Central memory CD8-positive, alpha-beta T cell (primary cell): ENCODE measurements around the gene PTPN3.

Source experiments
- ATAC-seq: fragments of 150-1000 bp; cut with Tn5 transposase; replicated peaks from 2 replicates; pipeline ENCODE4 v1.10.0; 2022; ENCODE audit warnings: mild to moderate bottlenecking, moderate FRiP score, moderate number of reproducible peaks; ENCODE audit not compliant: poor library complexity, severe bottlenecking; ENCODE audit errors: extremely low read depth
- DNase-seq, 2 donors: peaks; one replicate each; pipeline ENCODE4 v3.0.0; 2021; ENCODE audit warnings: low spot score in 2 of 2
- H3K27ac Mint-ChIP-seq: one replicate; pipeline ENCODE4 v1.8.0; 2022; ENCODE audit warnings: low read depth, mild to moderate bottlenecking, moderate library complexity, mixed read lengths
- H3K27me3 Mint-ChIP-seq: one replicate; pipeline ENCODE4 v1.8.0; 2022; ENCODE audit warnings: mixed read lengths
- H3K36me3 Mint-ChIP-seq: one replicate; pipeline ENCODE4 v1.8.0; 2022; ENCODE audit warnings: mild to moderate bottlenecking, moderate library complexity, mixed read lengths; ENCODE audit not compliant: insufficient read depth
- H3K4me1 Mint-ChIP-seq: one replicate; pipeline ENCODE4 v1.8.0; 2022; ENCODE audit warnings: mixed read lengths
- H3K4me3 Mint-ChIP-seq: one replicate; pipeline ENCODE4 v1.8.0; 2022; ENCODE audit warnings: mild to moderate bottlenecking, moderate library complexity, mixed read lengths
- H3K9me3 Mint-ChIP-seq: one replicate; pipeline ENCODE4 v1.8.0; 2022; ENCODE audit warnings: mixed read lengths

Gene PTPN3

DNA sequence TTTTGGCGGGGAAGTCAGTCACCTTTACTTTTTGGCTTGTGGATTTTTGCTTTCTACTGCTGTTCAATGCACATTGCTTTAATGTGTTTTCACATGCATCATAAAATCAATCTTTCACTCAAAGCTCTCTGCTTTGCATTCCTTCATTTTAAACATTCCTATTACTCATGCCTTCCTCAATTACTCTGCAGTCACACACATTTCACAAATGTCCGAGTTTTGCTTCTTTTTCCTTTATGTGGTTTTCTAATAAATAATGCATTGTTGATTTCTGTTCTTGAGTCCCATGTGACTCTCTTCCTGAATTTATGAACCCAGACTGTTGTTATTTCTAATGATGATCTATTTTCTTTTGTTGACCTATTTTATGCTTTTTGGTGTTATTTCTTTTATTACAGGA lies 95.0 kb downstream of the PTPN3 start:
- Mint-ChIP-seq H3K27me3 (peaks cover 32% of the 10 kb centered on the region), H3K36me3 (no peaks in the 10 kb centered on the region), H3K9me3 (no peaks in the 10 kb centered on the region), H3K4me3 (no peak overlapping the region), H3K27ac (no peak overlapping the region), H3K4me1 (no peaks in the 10 kb centered on the region)
- DNase-seq (no peak), ATAC-seq (no peak)

DNA sequence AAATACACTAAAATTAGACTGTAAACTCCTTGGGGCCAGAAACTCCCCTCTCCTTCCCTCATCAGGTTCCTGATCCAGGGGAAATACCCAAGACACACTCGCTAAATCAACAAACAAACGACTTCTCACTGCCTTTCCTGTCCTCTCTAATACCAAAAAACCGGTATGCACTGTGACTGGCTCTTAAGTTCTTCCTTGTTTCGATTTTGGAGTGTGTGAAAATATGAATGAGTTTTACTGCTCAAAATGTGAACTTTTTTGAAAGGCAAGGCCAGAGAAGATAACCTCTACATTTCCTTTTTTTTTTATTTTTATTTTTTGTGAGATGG lies 96.2 kb downstream of the PTPN3 start:
- Mint-ChIP-seq H3K36me3 (no peaks in the 10 kb centered on the region), H3K4me1 (no peaks in the 10 kb centered on the region), H3K4me3 (no peak overlapping the region), H3K27me3 (peaks cover 42% of the 10 kb centered on the region), H3K9me3 (no peaks in the 10 kb centered on the region), H3K27ac (no peak overlapping the region)
- no peak for ATAC-seq
- DNase-seq, result no peak

DNA sequence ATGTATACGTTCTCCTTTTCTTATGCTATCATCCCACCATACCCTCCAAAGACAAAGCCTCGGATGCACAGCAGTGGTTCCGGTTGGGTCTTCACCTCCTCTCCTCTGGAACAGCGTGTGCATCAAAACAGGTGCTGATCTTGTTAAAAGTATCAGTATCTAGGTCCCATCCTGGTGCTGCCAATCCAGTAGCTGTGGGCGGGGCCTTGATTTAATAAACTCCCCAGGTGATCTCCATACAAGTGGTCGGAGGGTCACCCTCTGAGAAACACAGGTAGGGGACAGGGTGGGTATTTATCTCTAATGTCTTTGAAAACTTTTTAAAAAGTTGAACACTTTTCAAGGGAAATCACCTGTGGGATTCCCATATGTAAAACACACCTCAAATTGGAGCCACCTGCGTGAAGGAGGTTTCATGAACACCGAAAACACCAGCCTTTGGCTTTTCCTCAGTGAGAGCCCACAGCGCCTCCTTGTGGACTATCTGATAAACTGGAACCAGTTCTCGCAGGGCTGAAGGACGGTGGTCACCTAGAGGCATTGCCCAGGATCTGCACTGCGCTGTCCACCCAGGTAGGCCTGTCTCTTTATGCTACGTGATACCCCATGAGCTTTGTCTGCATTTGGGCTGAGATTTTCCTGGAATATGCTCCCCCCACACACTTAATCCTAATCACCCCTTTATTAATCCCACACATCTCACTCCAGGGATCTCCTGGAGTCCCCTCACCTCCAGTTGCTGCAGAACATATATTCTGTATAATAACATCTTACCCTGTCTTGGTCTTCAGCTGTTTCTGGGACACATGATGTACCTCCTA lies 96.7 kb downstream of the PTPN3 start:
- H3K27ac Mint-ChIP-seq, result no peak overlapping the region
- H3K4me3 Mint-ChIP-seq, result no peak overlapping the region
- no peaks in the 10 kb centered on the region for H3K4me1 Mint-ChIP-seq
- ATAC-seq (no peak), DNase-seq (no peak)
- H3K27me3 Mint-ChIP-seq, result peaks cover 48% of the 10 kb centered on the region
- H3K36me3 Mint-ChIP-seq, result no peaks in the 10 kb centered on the region
- H3K9me3 Mint-ChIP-seq, result no peaks in the 10 kb centered on the region

DNA sequence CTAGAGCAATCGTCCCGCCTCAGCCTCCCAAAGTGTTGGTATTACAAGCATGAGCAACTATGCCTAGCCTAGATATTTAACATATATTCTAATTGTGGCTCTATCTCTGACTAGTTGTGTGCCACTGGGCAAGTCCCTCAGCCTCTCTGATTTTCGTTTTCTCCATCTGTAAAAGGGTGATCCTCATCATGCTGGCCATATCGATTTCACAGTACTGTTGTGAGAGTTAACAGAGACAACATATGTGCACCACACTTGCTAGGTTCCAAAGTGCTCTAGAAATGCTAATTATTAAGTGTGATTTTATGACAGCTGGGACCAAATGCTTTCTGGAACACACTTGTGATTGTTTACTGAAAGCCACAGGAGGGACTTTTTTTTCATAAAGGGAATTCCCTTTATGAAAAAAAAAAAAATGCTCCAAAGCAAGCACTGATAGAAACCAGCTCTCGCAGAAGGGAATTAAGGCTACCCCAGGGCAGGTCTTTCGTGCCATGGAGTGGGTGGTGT lies 98.8 kb downstream of the PTPN3 start:
- H3K27ac Mint-ChIP-seq, result no peak overlapping the region
- DNase-seq, result no peak
- H3K4me3 Mint-ChIP-seq, result no peak overlapping the region
- ATAC-seq, result no peak
- H3K27me3 Mint-ChIP-seq, result peaks cover 61% of the 10 kb centered on the region
- H3K9me3 Mint-ChIP-seq, result no peaks in the 10 kb centered on the region
- no peaks in the 10 kb centered on the region for H3K36me3 Mint-ChIP-seq
- no peaks in the 10 kb centered on the region for H3K4me1 Mint-ChIP-seq

DNA sequence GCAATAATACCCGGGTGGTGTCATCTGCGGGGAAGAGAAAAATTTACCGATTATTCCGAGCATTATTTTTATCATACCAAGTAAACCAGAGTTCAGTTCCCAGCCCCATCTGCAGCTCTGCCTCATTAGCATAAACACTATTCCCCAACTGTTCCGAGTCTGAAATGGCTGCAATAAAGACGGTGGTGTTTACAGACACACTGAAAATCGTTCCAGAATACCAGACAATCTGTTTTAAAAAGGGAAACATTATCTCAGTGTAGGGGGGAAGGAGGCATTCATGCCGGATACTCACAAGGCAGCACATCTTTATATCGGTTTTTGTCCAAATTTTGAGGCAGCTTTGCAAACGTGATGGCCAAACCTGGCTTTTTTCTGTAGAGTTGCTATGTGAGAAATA lies 106.9 kb downstream of the PTPN3 start:
- no peaks in the 10 kb centered on the region for H3K36me3 Mint-ChIP-seq
- H3K27ac Mint-ChIP-seq, result no peak overlapping the region
- H3K4me1 Mint-ChIP-seq, result no peaks in the 10 kb centered on the region
- H3K4me3 Mint-ChIP-seq, result no peak overlapping the region
- H3K27me3 Mint-ChIP-seq, result peaks cover 40% of the 10 kb centered on the region
- H3K9me3 Mint-ChIP-seq, result no peaks in the 10 kb centered on the region
- DNase-seq (no peak), ATAC-seq (no peak)

DNA sequence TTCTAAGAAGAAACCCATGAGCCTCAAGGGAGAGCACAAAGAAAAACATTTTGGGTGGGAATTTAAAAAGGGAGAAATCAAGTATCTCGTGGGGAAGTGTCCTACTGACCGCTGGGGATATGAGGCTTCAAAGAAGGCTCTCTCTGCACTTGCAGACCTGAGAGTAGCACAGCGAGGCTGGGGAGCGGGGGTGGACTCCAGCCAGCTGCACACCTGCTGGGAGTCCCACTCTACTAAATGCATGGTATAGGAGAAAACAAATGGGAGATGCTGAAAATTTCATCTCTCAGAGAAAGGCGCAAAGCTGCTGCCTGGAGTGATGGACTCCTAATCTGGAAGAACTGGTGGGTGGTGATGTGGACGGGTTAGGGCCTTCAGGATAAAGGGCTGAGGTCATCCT lies 110.3 kb downstream of the PTPN3 start:
- Mint-ChIP-seq H3K27ac (no peak overlapping the region), H3K4me1 (no peaks in the 10 kb centered on the region), H3K36me3 (no peaks in the 10 kb centered on the region), H3K4me3 (no peak overlapping the region), H3K9me3 (no peaks in the 10 kb centered on the region), H3K27me3 (peaks cover 48% of the 10 kb centered on the region)
- ATAC-seq (no peak), DNase-seq (no peak)

DNA sequence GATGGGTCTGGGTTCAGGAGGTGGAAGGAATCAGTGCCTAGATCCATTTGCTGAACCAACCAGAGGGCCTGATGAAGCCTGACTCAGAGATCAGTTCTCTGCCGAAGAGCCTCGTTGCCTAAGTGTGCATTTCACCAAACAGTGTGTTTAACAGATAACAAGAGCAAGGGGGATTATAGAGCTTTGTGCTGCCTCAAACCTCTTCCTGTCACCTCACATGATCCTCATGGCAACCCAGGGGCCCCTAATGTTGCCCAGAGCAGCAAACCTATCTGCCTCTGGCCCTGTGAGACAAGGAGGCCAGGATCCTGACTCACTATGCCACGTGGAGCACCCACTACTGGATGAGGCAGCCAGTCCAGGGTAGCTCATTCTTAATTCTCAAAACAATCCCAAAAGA lies 110.9 kb downstream of the PTPN3 start:
- H3K36me3 Mint-ChIP-seq, result no peaks in the 10 kb centered on the region
- ATAC-seq (no peak), DNase-seq (no peak)
- H3K27me3 Mint-ChIP-seq, result peaks cover 55% of the 10 kb centered on the region
- H3K9me3 Mint-ChIP-seq, result no peaks in the 10 kb centered on the region
- H3K4me3 Mint-ChIP-seq, result no peak overlapping the region
- H3K27ac Mint-ChIP-seq, result no peak overlapping the region
- no peaks in the 10 kb centered on the region for H3K4me1 Mint-ChIP-seq

DNA sequence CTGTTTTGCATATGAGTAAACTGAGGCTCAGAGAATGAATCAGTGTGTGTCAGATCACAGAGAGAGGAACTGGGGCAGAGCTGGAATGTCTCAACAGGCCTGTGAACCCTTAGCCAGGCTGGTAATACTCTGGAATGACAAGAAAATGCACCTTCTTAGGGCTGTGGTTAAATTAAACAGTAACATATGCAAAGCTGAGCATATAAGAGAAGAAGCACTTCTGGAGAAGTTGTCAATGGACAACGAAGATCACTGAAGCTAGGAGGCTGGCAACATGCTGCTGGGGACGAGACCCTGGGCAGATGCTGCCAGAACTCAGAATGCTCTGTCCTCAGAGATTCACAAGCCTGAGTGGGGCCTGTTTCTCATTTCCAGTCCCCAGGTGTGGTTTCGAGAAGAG lies 112.6 kb downstream of the PTPN3 start:
- no peak for ATAC-seq

DNA sequence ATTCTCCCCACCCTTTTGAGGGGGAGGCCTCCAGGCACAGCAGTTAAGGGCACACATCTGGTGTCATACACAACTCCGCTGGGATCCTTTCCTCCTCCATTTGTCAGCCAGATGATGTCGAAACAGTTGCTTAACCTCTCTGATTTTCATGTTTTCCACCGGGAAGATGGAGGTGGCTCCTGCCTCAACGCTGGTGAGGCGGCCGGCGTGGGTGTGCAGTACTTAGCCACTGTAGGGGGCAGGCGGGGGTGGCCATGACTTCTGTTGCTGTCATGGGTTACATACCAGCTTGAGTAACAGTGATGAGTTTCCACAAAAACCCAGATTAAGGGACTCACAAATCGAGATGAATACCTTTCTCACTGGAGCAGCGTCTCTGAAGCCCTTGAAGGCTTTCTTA lies 114.2 kb downstream of the PTPN3 start:
- Mint-ChIP-seq H3K36me3 (no peaks in the 10 kb centered on the region), H3K4me1 (no peaks in the 10 kb centered on the region), H3K9me3 (no peaks in the 10 kb centered on the region), H3K27ac (no peak overlapping the region), H3K27me3 (peaks cover 72% of the 10 kb centered on the region), H3K4me3 (no peak overlapping the region)
- ATAC-seq, result no peak
- DNase-seq, result no peak

More for the DNA sequence above, 112.6 kb downstream of the PTPN3 start:
- H3K9me3 Mint-ChIP-seq, result no peaks in the 10 kb centered on the region
- no peak for DNase-seq
- H3K27ac Mint-ChIP-seq, result no peak overlapping the region
- H3K27me3 Mint-ChIP-seq, result peaks cover 58% of the 10 kb centered on the region
- H3K4me1 Mint-ChIP-seq, result no peaks in the 10 kb centered on the region
- no peaks in the 10 kb centered on the region for H3K36me3 Mint-ChIP-seq
- no peak overlapping the region for H3K4me3 Mint-ChIP-seq

DNA sequence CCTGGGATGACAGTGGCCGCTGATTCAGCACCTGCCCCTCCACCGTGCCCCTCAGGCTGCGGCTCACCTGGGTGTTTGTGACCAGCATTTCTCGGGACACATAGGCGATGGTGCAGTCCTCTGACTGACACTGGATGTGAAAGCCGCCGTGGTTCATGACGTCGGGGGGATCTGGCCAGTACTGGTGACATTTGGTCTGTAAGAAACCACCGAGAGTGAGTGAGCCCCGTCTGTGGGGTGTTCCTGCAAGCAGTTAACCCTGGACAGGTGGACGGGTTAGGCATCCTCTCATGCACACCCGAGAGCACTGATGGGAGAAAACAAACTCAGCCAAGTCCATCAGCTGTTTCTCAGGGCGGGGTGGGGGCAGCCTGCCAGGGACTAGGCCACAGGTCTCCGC lies 114.8 kb downstream of the PTPN3 start:
- Mint-ChIP-seq H3K27me3 (peaks cover 72% of the 10 kb centered on the region), H3K4me3 (no peak overlapping the region), H3K4me1 (no peaks in the 10 kb centered on the region), H3K27ac (no peak overlapping the region), H3K36me3 (no peaks in the 10 kb centered on the region), H3K9me3 (no peaks in the 10 kb centered on the region)
- ATAC-seq, result no peak
- no peak for DNase-seq

DNA sequence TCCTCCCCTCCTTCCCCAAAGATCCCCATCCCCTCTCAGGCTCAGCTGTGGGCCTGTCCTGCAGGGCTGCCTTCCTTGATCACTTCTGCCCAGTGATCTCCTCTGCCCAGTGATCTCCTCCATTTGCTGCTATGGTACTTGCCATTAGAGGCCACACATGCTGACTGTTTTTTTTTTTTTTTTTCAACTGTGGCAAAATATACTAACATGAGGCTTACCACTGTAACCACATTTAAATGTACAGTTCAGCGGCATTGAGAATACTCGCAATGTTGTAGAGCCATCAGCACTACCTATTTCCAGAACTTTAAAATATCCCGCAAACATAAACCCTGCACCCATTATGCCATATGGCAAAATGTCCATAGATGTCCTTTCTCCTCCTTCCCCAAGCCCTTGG lies 115.5 kb downstream of the PTPN3 start:
- ATAC-seq, result no peak
- Mint-ChIP-seq H3K27ac (no peak overlapping the region), H3K4me3 (no peak overlapping the region), H3K4me1 (no peaks in the 10 kb centered on the region), H3K36me3 (no peaks in the 10 kb centered on the region), H3K9me3 (no peaks in the 10 kb centered on the region), H3K27me3 (peaks cover 66% of the 10 kb centered on the region)
- no peak for DNase-seq

DNA sequence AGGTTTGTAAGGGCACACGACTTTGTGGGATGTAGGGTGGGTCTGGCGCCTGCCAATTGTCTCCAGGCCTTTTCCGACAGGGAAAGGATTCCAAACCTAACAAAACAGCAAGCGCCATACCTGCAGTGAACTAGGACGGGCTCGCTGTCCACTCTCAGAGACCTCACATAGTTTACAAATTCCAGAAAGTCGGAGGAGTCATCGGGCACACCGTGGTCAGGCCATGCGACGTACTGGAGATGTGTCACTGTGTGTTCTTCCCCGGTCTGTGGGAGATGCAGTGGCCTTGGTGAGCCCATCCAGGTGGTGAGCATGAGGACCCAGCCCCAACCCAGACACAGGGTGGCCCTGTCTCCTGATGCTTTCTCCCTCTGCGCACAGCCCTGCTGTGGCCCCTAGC lies 115.9 kb downstream of the PTPN3 start:
- H3K4me1 Mint-ChIP-seq, result no peaks in the 10 kb centered on the region
- no peaks in the 10 kb centered on the region for H3K9me3 Mint-ChIP-seq
- ATAC-seq, result no peak
- DNase-seq, result no peak
- no peak overlapping the region for H3K27ac Mint-ChIP-seq
- peaks cover 63% of the 10 kb centered on the region for H3K27me3 Mint-ChIP-seq
- H3K4me3 Mint-ChIP-seq, result no peak overlapping the region
- no peaks in the 10 kb centered on the region for H3K36me3 Mint-ChIP-seq

DNA sequence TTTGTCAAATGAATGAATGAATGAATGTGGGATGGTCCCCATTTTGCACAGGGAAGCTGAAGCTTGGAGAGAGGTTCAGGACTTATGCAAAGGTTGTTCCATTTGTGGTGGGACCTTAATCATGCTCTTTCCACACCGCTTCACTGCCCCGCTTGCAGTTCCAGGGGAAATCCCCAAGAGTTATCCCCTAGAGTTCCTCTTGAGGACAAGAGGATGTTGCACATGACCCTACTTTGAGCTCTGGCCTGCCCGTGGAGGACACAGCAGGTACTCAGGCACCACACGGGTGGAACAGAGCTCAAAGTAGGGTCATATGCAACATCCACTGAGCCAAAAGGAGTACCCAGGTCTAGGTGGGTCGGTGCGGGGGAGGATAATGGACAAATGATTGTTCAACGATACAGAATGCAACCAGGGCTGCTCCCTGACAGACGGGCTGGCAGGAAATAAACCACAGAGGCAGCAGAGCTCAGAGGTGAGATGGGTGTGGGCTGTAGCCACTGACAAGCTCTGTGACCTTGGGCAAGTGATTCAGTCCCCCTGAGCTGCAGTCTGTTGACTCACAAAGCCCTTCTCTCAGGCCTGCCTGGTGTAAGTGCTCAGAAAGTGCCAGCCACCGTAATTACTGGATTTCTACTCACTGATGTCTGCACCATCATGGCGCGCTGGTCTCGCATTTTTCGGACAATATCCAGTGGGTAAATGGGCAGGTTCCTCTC lies 116.9 kb downstream of the PTPN3 start:
- no peak for ATAC-seq
- H3K9me3 Mint-ChIP-seq, result no peaks in the 10 kb centered on the region
- H3K36me3 Mint-ChIP-seq, result no peaks in the 10 kb centered on the region
- no peak for DNase-seq
- no peak overlapping the region for H3K4me3 Mint-ChIP-seq
- H3K27me3 Mint-ChIP-seq, result peaks cover 53% of the 10 kb centered on the region
- H3K4me1 Mint-ChIP-seq, result no peaks in the 10 kb centered on the region
- H3K27ac Mint-ChIP-seq, result no peak overlapping the region
